SK-N-MC (cell line): ENCODE results near the gene GNG12.

ENCODE experiments used
- EZH2 ChIP-seq: fragments of 200-600 bp; sonication (generic); IDR thresholded peaks from one replicate; pipeline ENCODE4 v1.6.1; 2017; ENCODE audit warnings: antibody characterized with exemption
- FOXP2 ChIP-seq: optimal IDR thresholded peaks from 2 replicates; pipeline ENCODE3; 2011; ENCODE audit warnings: mild to moderate bottlenecking, moderate library complexity; ENCODE audit not compliant: insufficient read depth; ENCODE audit errors: extremely low read length, control extremely low read depth
- POLR2AphosphoS5 ChIP-seq: IDR thresholded peaks from 2 replicates; pipeline ENCODE4 v1.6.1; 2012; ENCODE audit warnings: mild to moderate bottlenecking, low read depth, low read length, borderline replicate concordance

GRCh38 chr1:67700692-67701410 is 132.4 kb downstream of the GNG12 start:
- TF ChIP-seq POLR2AphosphoS5 (no peak), EZH2 (no peak), FOXP2 (no peak)
